Neural progenitor cell (in vitro differentiated cells): ENCODE measurements around the gene POFUT2. TPM values are rescaled to one million over a fixed set of nuclear protein-coding genes. Genes with fewer than 3 reads are reported as not detected.

Source experiments
- DNase-seq: peaks from one replicate; pipeline ENCODE4 v3.0.0-alpha.2; 2016; ENCODE audit warnings: low spot score
- H2AFZ ChIP-seq: fragments of 200-600 bp; sonication (generic); replicated peaks from 2 replicates; pipeline ENCODE4 v1.6.1; 2016; ENCODE audit warnings: antibody characterized with exemption
- H3F3A ChIP-seq: fragments of 200-600 bp; sonication (generic); 2 replicates; pipeline ENCODE4 v1.6.1; 2016; ENCODE audit warnings: antibody characterized with exemption, low read depth
- H3K27ac ChIP-seq: fragments of 200-600 bp; sonication (generic); 2 replicates; pipeline ENCODE4 v1.5.1; 2016; ENCODE audit warnings: mild to moderate bottlenecking
- H3K27me3 ChIP-seq: fragments of 200-600 bp; sonication (generic); 2 replicates; pipeline ENCODE4 v1.6.1; 2016; ENCODE audit warnings: mild to moderate bottlenecking, moderate library complexity
- H3K36me3 ChIP-seq: fragments of 200-600 bp; sonication (generic); 2 replicates; pipeline ENCODE4 v1.5.1; 2016
- H3K4me1 ChIP-seq: fragments of 200-600 bp; sonication (generic); 2 replicates; pipeline ENCODE4 v1.6.1; 2016; ENCODE audit warnings: mixed run types
- H3K4me2 ChIP-seq: fragments of 200-600 bp; sonication (generic); 2 replicates; pipeline ENCODE4 v1.6.1; 2016
- H3K4me3 ChIP-seq: fragments of 200-600 bp; sonication (generic); 2 replicates; pipeline ENCODE4 v1.5.1; 2016
- H3K79me2 ChIP-seq: fragments of 200-600 bp; sonication (generic); 2 replicates; pipeline ENCODE4 v1.6.1; 2016; ENCODE audit warnings: low read depth
- H3K9ac ChIP-seq: fragments of 200-600 bp; sonication (generic); 2 replicates; pipeline ENCODE4 v1.6.1; 2016
- H3K9me3 ChIP-seq: fragments of 200-600 bp; sonication (generic); 2 replicates; pipeline ENCODE4 v1.5.1; 2016; ENCODE audit warnings: low read depth
- H4K20me1 ChIP-seq: fragments of 200-600 bp; sonication (generic); 2 replicates; pipeline ENCODE4 v1.6.1; 2016; ENCODE audit warnings: low read depth
- H3K27ac Mint-ChIP-seq: 3 replicates; pipeline ENCODE4 v1.8.0; 2021; ENCODE audit warnings: mixed read lengths
- H3K27me3 Mint-ChIP-seq: 2 replicates; pipeline ENCODE4 v1.8.0; 2022; ENCODE audit warnings: low read depth, mild to moderate bottlenecking, inconsistent platforms, moderate library complexity, mixed read lengths; ENCODE audit not compliant: insufficient read depth
- H3K36me3 Mint-ChIP-seq: 3 replicates; pipeline ENCODE4 v1.8.0; 2021; ENCODE audit warnings: mixed read lengths
- H3K4me1 Mint-ChIP-seq: 3 replicates; pipeline ENCODE4 v1.8.0; 2021; ENCODE audit warnings: mixed read lengths
- H3K4me3 Mint-ChIP-seq: 3 replicates; pipeline ENCODE4 v1.8.0; 2021; ENCODE audit warnings: mild to moderate bottlenecking, moderate library complexity, mixed read lengths
- H3K9me3 Mint-ChIP-seq: 3 replicates; pipeline ENCODE4 v1.8.0; 2020; ENCODE audit warnings: mixed read lengths
- CTCF ChIP-seq: fragments of 200-600 bp; sonication (generic); IDR thresholded peaks from 2 replicates; pipeline ENCODE4 v1.5.1; 2017; ENCODE audit warnings: antibody characterized with exemption, mild to moderate bottlenecking
- EZH2 ChIP-seq: fragments of 200-600 bp; sonication (generic); IDR thresholded peaks from 2 replicates; pipeline ENCODE4 v1.6.1; 2017; ENCODE audit warnings: antibody characterized with exemption, mild to moderate bottlenecking, moderate library complexity
- EZH2phosphoT487 ChIP-seq: fragments of 200-600 bp; sonication (generic); IDR thresholded peaks from 2 replicates; pipeline ENCODE4 v1.6.1; 2017; ENCODE audit warnings: antibody characterized with exemption
- total RNA-seq: library from RNA; depleted of rRNA; stranded (reverse); fragments of >200 nt; gene quantifications from 2 replicates; pipeline ENCODE4 v1.2.3, GENCODE V29; 2015; ENCODE audit warnings: low replicate concordance

The POFUT2 gene
- total RNA-seq, 1 donor from 2014 or later: 28.5 TPM

GRCh38 chr21:45223236-45224185 lies 64.2 kb downstream of the POFUT2 start:
- Histone ChIP-seq H3K9me3 (no peaks in the 10 kb centered on the region), H3K9ac (no peak overlapping the region)

DNA sequence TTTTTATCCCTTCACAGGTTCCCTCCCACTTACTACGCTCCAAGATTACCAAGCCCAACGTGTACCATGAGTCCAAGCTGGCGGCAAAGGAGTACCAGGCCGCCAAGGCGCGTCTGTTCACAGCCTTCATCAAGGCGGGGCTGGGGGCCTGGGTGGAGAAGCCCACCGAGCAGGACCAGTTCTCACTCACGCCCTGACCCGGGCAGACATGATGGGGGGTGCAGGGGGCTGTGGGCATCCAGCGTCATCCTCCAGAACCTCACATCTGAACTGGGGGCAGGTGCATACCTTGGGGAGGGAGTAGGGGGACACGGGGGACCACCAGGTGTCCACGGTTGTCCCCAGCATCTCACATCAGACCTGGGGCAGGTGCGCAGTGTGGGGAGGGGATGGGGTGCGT lies 65.7 kb downstream of the POFUT2 start:
- no peak for DNase-seq
- Histone ChIP-seq H2AFZ (no peak overlapping the region), H3K36me3 (no peaks in the 10 kb centered on the region), H3K9me3 (no peaks in the 10 kb centered on the region), H3K79me2 (no peaks in the 10 kb centered on the region), H4K20me1 (no peaks in the 10 kb centered on the region), H3F3A (peaks cover 3% of the 10 kb centered on the region), H3K27ac (no peak overlapping the region), H3K9ac (no peak overlapping the region), H3K4me1 (no peaks in the 10 kb centered on the region), H3K4me2 (no peak overlapping the region), H3K4me3 (no peak overlapping the region), H3K27me3 (no peaks in the 10 kb centered on the region)
- TF ChIP-seq EZH2phosphoT487 (no peak), CTCF (no peak), EZH2 (no peak)
- H3K27ac Mint-ChIP-seq: no peak overlapping the region
- H3K36me3 Mint-ChIP-seq: peaks cover 10% of the 10 kb centered on the region
- peaks cover 4% of the 10 kb centered on the region for H3K27me3 Mint-ChIP-seq
- H3K4me1 Mint-ChIP-seq: peaks cover 4% of the 10 kb centered on the region
- H3K9me3 Mint-ChIP-seq: peaks cover 5% of the 10 kb centered on the region
- H3K4me3 Mint-ChIP-seq: no peak overlapping the region

More at GRCh38 chr21:45223236-45224185, 64.2 kb downstream of the POFUT2 start:
- no peak overlapping the region for H3K4me2 ChIP-seq
- no peaks in the 10 kb centered on the region for H3K27me3 ChIP-seq
- Mint-ChIP-seq H3K4me3 (no peak overlapping the region), H3K27ac (no peak overlapping the region), H3K27me3 (peaks cover 4% of the 10 kb centered on the region), H3K9me3 (no peaks in the 10 kb centered on the region), H3K36me3 (peaks cover 7% of the 10 kb centered on the region), H3K4me1 (peaks cover 7% of the 10 kb centered on the region)
- H4K20me1 ChIP-seq: no peaks in the 10 kb centered on the region
- no peaks in the 10 kb centered on the region for H3K79me2 ChIP-seq
- peaks cover 3% of the 10 kb centered on the region for H3F3A ChIP-seq
- H3K27ac ChIP-seq: no peak overlapping the region
- TF ChIP-seq EZH2: no peak
- no peak for TF ChIP-seq EZH2phosphoT487
- no peak for TF ChIP-seq CTCF
- no peak overlapping the region for H3K4me3 ChIP-seq
- H3K4me1 ChIP-seq: no peaks in the 10 kb centered on the region
- DNase-seq: no peak
- H3K36me3 ChIP-seq: no peaks in the 10 kb centered on the region
- no peak overlapping the region for H2AFZ ChIP-seq

- no peak overlapping the region for H3K4me3 Mint-ChIP-seq
- peaks cover 9% of the 10 kb centered on the region for H3K9me3 Mint-ChIP-seq
- Histone ChIP-seq H3K27me3 (no peaks in the 10 kb centered on the region), H3K4me1 (no peaks in the 10 kb centered on the region), H3K4me3 (no peak overlapping the region), H3K9ac (no peak overlapping the region), H3K9me3 (peaks cover 4% of the 10 kb centered on the region), H3K27ac (no peak overlapping the region), H3F3A (peaks cover 3% of the 10 kb centered on the region), H3K79me2 (no peaks in the 10 kb centered on the region), H4K20me1 (no peaks in the 10 kb centered on the region), H2AFZ (no peak overlapping the region), H3K4me2 (no peak overlapping the region), H3K36me3 (no peaks in the 10 kb centered on the region)
- peaks cover 10% of the 10 kb centered on the region for H3K36me3 Mint-ChIP-seq
- DNase-seq: no peak
- H3K4me1 Mint-ChIP-seq: peaks cover 2% of the 10 kb centered on the region
- H3K27me3 Mint-ChIP-seq: peaks cover 3% of the 10 kb centered on the region
- no peak overlapping the region for H3K27ac Mint-ChIP-seq
- TF ChIP-seq EZH2phosphoT487 (no peak), CTCF (no peak), EZH2 (no peak)
These were observed 66.8 kb downstream of the POFUT2 start for GRCh38 chr21:45220714-45221490.
